Adrenal gland (tissue), 12 donors: ENCODE results near the gene CDK10. TPM values are rescaled to one million over a fixed set of nuclear protein-coding genes. Genes with fewer than 3 reads are reported as not detected.

Experiments
- DNase-seq, 7 donors: peaks; one replicate each; pipeline ENCODE4 v3.0.0-alpha.2; 2019 to 2020
- H3K27ac ChIP-seq, 5 donors: fragments of 200-600 bp; sonication (generic) in 4 of 5; 1 replicate in 3 of 5; 2 replicates in 2 of 5; pipeline versions ENCODE4 v1.5.1 to v1.8.0; 2016 to 2020; ENCODE audit warnings: mild to moderate bottlenecking in 1 of 5
- H3K27me3 ChIP-seq: fragments of 200-600 bp; 2 replicates; pipeline ENCODE4 v1.8.0; 2021
- H3K36me3 ChIP-seq, 2 donors: fragments of 200-600 bp; replicated peaks in 1 of 2; 1 replicate in 1 of 2; 2 replicates in 1 of 2; pipeline versions ENCODE4 v1.5.1 to v1.8.0; 2018 to 2022
- H3K4me1 ChIP-seq, 2 donors: fragments of 200-600 bp; replicated peaks in 1 of 2; 1 replicate in 1 of 2; 2 replicates in 1 of 2; pipeline versions ENCODE4 v1.5.1 to v1.8.0; 2018 to 2021
- H3K4me3 ChIP-seq, 4 donors: fragments of 200-600 bp; sonication (generic) in 3 of 4; one replicate each; pipeline ENCODE4 v1.5.1; 2016 to 2018
- H3K9me3 ChIP-seq, 3 donors: fragments of 200-600 bp; sonication (generic) in 1 of 3; replicated peaks in 1 of 3; 1 replicate in 2 of 3; 2 replicates in 1 of 3; pipeline versions ENCODE4 v1.5.1 to v1.8.0; 2016 to 2021
- POLR2A ChIP-seq, 2 donors: fragments of 450-650 bp; IDR thresholded peaks; one replicate each; pipeline ENCODE4 v1.6.1; 2017; ENCODE audit warnings: antibody characterized with exemption in 2 of 2, mild to moderate bottlenecking in 2 of 2, moderate library complexity in 1 of 2
- WGBS, 4 donors: extraction: QIAGEN DNeasy Blood & Tissue Kit in 2 of 4; methylation state at CpG; one replicate each; pipeline versions ENCODE4 v1.1.5 to v1.1.7; 2013 to 2017; 5-methylcytosine and 5-hydroxymethylcytosine counted together
- intact Hi-C, 2 donors: fragments of 100-400 bp; cut with DNase I; formaldehyde crosslinking; loops; one replicate each; pipeline versions ENCODE4 v1.14.1 to v1.15.0; 2022 to 2023
- polyA plus RNA-seq, 3 donors: library from polyadenylated mRNA; stranded (reverse); fragments of 200-250 nt in 2 of 3; fragments of 350-450 nt in 1 of 3; fragmentation: Illumina TruSeq in 1 of 3; extraction: RNeasy Lipid Tissue Mini Kit (QIAGEN cat#74804) in 1 of 3; gene quantifications; one replicate each; pipeline ENCODE4 v1.2.3, GENCODE V29; 2013 to 2014
- total RNA-seq, 9 donors: library from RNA; depleted of rRNA in 4 of 9; stranded (reverse); fragments of >200 nt in 4 of 9; fragments of 120-200 nt in 1 of 9; fragmentation: NEBNext Ultra II Directional in 1 of 9; extraction: Animal tissue kit (Norgen Biotek cat#: 25700) in 1 of 9; gene quantifications; one replicate each; pipeline versions ENCODE4 v1.1.0 to v1.2.4, GENCODE V29; 2013 to 2023
- TF ChIP-seq, protein P1 (sequence below), 6 experiments: fragments of 450-650 bp in 4 of 6; fragments of 200-600 bp in 2 of 6; sonication (generic) in 1 of 6; IDR thresholded peaks; 1 replicate in 5 of 6; 2 replicates in 1 of 6; pipeline versions ENCODE4 v1.5.1 to v1.8.0; 2016 to 2021; ENCODE audit warnings: antibody characterized with exemption in 6 of 6, mild to moderate bottlenecking in 2 of 6, moderate library complexity in 1 of 6
- donor health status: healthy with polysubstance abuse.
- donor health status: Bipolar disorder and iron deficiency.
- donor health status: DM: yes; HTN: yes; CAD: no.
- donor health status: DM: no; HTN: no; CAD: no.
- donor health status: DM: no; HTN: no; CAD: no.
- donor health status: DM: yes; HTN: yes; CAD: no.

The CDK10 gene
- total and polyA plus RNA-seq, 12 donors: 29.5 to 289 (median 64.5) TPM

DNA sequence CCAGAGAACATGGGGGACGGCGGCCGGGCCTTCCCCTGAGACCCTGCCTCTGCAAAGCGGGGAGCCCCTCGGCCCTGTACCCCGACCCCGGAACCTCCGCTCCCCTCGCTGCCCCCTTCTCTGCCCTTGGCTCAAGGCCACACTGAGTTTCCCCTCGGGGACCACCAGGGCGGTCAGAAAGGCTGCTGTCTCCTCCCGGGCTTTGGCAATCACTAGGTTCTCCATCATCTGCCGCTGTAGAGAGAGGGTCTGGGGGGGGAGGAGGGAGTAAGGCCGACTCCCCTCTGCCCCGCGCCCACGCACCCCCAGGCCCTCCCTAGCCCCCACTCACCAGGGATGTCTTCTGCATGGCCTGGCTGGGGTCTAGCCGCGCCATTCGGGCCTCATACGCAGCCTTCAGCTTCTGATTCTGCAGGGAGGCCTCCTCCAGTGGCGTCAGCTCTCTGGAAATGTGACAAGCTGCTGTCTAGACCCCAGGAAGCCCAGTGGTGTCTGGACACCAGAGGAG, 25.8 kb downstream of the CDK10 start:
- Histone ChIP-seq H3K9me3 (no peaks in the 10 kb centered on the region), H3K27me3 (no peaks in the 10 kb centered on the region), H3K27ac (no peak overlapping the region), H3K36me3 (no peaks in the 10 kb centered on the region), H3K4me3 (peak overlapping the region in 1 of 4 donors; percentile 51), H3K4me1 (peaks cover 6 to 11% of the 10 kb centered on the region in 2 donors)
- DNase-seq: peak in 1 of 7 donors; percentile 31
- TF ChIP-seq, protein P1, sequence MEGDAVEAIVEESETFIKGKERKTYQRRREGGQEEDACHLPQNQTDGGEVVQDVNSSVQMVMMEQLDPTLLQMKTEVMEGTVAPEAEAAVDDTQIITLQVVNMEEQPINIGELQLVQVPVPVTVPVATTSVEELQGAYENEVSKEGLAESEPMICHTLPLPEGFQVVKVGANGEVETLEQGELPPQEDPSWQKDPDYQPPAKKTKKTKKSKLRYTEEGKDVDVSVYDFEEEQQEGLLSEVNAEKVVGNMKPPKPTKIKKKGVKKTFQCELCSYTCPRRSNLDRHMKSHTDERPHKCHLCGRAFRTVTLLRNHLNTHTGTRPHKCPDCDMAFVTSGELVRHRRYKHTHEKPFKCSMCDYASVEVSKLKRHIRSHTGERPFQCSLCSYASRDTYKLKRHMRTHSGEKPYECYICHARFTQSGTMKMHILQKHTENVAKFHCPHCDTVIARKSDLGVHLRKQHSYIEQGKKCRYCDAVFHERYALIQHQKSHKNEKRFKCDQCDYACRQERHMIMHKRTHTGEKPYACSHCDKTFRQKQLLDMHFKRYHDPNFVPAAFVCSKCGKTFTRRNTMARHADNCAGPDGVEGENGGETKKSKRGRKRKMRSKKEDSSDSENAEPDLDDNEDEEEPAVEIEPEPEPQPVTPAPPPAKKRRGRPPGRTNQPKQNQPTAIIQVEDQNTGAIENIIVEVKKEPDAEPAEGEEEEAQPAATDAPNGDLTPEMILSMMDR (IDR thresholded peaks at IDR 0.05): no peak
- TF ChIP-seq POLR2A (IDR thresholded peaks at IDR 0.05): no peak
- 10 to 31% (median 22%) methylated on average over 10 to 22 of the region's 22 CpGs for WGBS, 4 donors
- intact Hi-C loops: no loop called here

DNA sequence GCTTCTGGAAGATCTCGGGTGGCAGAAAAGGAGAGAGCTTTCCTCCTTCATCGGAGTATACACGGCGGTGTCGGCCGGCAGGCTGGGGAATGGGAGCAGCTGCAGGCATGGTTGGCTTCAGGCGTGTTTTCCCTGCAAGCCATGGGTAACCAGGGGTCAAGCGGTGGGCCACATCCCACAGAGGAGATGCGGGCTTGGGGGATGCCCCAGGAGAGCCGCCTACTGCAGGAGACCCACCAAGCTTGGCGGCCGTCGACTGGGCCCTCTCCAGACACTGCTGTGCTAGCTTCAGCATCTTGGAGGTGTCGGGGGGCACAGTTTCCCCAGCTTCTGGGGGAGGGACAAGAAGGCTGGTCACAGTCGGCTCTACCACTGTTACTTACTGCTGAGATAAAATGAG, 30.0 kb downstream of the CDK10 start:
- no peak for DNase-seq
- intact Hi-C loops: no loop called here

DNA sequence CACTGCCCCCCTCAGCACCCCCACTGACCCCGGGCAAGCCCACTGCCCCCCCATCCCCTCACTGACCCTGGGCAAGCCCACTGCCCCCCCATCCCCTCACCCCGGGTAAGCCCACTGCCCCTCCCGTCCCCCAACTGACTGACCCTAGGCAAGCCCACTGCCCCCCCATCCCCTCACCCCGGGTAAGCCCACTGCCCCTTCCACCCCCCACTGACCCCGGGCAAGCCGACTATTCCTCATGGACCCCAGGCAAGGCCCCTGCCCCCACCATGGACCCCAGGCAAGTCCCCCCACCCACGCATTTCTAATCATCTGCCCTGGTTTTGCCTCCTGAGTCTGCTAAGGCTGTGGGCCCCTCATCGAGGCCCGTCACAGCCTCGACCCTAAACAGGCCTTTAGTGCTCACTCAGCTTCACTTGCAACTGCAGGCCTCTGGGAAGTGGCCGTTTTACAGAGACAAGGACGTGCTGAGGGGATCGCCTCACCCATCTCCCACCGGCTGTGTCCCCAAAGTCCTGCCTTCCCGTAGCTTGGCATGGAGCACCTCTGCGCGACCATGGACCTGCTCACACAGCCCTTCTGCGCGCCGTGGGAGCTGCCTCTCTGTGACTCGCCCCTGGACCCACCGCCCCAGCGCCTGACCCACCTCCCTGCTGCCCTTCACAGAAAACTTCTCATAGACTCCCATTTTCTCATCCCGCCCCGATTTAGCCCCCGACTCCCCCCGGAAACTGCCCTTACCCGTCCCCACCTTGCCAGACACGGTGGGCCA, 30.6 kb downstream of the CDK10 start:
- peaks cover 16 to 22% of the 10 kb centered on the region in 2 donors for H3K4me1 ChIP-seq
- H3K27me3 ChIP-seq: no peaks in the 10 kb centered on the region
- no peaks in the 10 kb centered on the region for H3K9me3 ChIP-seq
- H3K4me3 ChIP-seq: no peak overlapping the region
- no peaks in the 10 kb centered on the region for H3K36me3 ChIP-seq
- no peak for DNase-seq
- 84 to 90% (median 85%) methylated on average over 16 to 29 of the region's 29 CpGs for WGBS, 4 donors
- H3K27ac ChIP-seq: no peak overlapping the region
- intact Hi-C loops: no loop called here
- TF ChIP-seq POLR2A (IDR thresholded peaks at IDR 0.05): no peak
- TF ChIP-seq, protein P1 (IDR thresholded peaks at IDR 0.05): no peak

More for the DNA sequence above, 30.0 kb downstream of the CDK10 start:
- Histone ChIP-seq H3K27me3 (no peaks in the 10 kb centered on the region), H3K27ac (no peak overlapping the region), H3K36me3 (no peaks in the 10 kb centered on the region), H3K4me3 (no peak overlapping the region), H3K9me3 (no peaks in the 10 kb centered on the region), H3K4me1 (peaks cover 21 to 28% of the 10 kb centered on the region in 2 donors)
- no peak for TF ChIP-seq POLR2A (IDR thresholded peaks at IDR 0.05)
- TF ChIP-seq, protein P1 (IDR thresholded peaks at IDR 0.05): no peak
- 84 to 92% (median 88%) methylated on average over 9 to 15 of the region's 15 CpGs for WGBS, 4 donors

DNA sequence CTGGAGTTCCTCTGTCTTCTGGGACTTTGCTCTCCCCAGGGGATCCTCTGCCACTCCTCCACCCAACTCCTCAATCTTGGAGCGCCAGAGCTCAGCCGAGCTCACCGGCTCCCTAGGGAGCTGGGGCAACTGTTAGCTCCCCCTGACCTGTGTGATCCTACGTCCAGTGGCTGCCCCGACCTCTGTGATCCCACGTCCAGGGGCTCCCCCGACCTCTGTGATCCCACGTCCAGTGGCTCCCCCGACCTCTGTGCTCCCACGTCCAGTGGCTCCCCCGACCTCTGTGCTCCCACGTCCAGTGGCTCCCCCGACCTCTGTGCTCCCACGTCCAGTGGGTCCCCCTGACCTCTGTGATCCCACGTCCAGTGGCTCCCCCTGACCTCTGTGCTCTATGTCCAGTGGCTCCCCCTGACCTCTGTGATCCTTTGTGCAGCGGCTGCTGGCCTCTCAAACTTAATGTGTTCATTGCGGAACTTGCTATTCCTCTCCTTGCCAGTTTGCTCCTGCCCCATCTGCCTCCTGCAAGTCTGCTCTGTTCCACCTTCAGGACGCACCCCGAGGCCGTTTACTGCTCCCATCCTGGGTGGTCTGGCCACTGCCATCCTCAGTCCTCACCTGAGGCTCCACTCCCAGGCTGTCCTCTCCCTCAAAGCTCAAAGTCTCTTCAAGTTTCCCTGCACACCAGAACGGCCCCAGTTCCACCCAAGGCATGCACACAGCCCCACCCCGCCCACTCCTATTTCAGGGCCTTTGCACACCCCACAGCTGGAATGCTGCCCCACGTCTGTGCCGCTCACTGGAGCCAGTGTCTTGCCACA, 31.4 kb downstream of the CDK10 start:
- H3K4me1 ChIP-seq: peaks cover 21 to 27% of the 10 kb centered on the region in 2 donors
- TF ChIP-seq, protein P1 (IDR thresholded peaks at IDR 0.05): no peak
- no peak for TF ChIP-seq POLR2A (IDR thresholded peaks at IDR 0.05)
- no peak overlapping the region for H3K27ac ChIP-seq
- no peaks in the 10 kb centered on the region for H3K27me3 ChIP-seq
- intact Hi-C loops: no loop called here
- H3K36me3 ChIP-seq: peaks cover 0 to 2% of the 10 kb centered on the region in 2 donors
- DNase-seq: no peak
- WGBS, 4 donors: 80 to 88% (median 84%) methylated on average over 18 to 24 of the region's 24 CpGs
- no peaks in the 10 kb centered on the region for H3K9me3 ChIP-seq
- no peak overlapping the region for H3K4me3 ChIP-seq
